NCI-H2227 (cell line): ENCODE results near the gene CSTF2T.
"Not testable (repeated sequence)": the region's sequence is repeated elsewhere in the genome, so short reads cannot be mapped to it uniquely, and the experiment has no call there.

ENCODE experiments used
- DNase-seq: peaks from one replicate; lab custom pipeline; 2025; ENCODE audit not compliant: unreplicated experiment; lab: John Stamatoyannopoulos, UW

The CSTF2T gene

GRCh38 chr10:51699145-51699474 lies 285 bp downstream of the CSTF2T start:
- peak; percentile 41 for DNase-seq

GRCh38 chr10:51698473-51699063 lies 827 bp downstream of the CSTF2T start:
- DNase-seq: no peak

- DNase-seq: no peak
These were observed 3.1 kb downstream of the CSTF2T start for GRCh38 chr10:51696251-51696650.

- DNase-seq: no peak
These were observed 5.2 kb downstream of the CSTF2T start for GRCh38 chr10:51694086-51694768.

GRCh38 chr10:51691135-51691534 lies 8.3 kb downstream of the CSTF2T start:
- DNase-seq: no peak

DNA sequence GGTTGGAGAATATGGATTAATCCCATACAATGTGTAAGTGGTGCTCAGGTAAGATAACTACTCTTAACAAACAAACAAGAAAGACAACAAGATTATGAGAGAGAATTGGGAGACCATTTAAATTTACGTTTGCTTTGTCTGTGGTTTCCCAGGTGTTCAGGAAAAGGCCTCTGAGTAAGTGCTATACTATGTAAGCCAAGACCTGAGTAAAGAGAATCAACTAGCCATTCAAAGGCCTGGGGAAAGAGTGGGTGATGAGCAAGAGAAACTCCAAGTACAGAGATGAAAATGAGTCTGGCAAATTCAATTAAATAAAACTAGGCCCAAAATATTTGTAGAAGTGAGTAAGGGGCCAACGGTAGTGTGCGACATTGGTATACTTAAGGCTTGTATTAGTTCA lies 9.9 kb downstream of the CSTF2T start:
- DNase-seq: no peak

GRCh38 chr10:51688826-51689225 lies 10.6 kb downstream of the CSTF2T start:
- DNase-seq: not testable (repeated sequence)

- no peak for DNase-seq
These were observed 12.1 kb downstream of the CSTF2T start for GRCh38 chr10:51687296-51687695.

DNA sequence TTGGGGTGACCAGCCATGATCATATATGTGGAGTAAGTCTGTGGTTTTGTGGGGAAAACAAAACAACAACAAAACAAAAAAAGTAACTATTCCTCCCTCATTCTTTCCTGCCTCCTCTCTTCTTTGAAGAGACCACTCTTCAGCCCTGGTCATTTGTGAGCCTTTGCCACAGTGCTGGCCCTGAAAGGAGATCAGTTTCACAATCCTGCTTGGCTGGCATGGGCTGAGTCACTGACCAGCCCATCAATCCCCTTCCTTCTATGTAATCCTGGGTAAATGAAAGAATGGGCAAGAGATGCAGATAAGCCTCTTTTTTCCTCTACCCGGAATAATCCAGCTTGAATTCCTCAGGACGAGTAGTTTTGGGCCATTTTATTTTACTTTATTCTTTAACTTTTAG lies 13.6 kb downstream of the CSTF2T start:
- no peak for DNase-seq

GRCh38 chr10:51683031-51683691 lies 16.2 kb downstream of the CSTF2T start:
- DNase-seq: no peak

DNA sequence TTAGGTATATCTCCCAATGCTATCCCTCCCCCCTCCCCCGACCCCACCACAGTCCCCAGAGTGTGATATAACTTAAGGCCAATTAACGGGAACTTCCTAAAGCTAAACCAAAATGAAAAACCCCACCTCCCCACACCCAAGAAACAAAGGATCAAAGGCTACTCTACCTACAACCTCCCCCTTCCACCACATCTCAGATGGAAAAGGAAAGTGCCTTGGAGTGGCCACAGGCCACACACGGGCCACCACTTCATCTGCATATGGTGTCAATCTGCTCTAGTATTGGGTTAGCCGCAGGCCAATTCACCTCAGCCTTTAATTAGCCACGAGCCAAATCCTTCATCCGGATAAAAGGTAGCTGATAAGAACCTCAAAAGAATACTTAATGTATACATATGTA lies 19.6 kb downstream of the CSTF2T start:
- no peak for DNase-seq

DNA sequence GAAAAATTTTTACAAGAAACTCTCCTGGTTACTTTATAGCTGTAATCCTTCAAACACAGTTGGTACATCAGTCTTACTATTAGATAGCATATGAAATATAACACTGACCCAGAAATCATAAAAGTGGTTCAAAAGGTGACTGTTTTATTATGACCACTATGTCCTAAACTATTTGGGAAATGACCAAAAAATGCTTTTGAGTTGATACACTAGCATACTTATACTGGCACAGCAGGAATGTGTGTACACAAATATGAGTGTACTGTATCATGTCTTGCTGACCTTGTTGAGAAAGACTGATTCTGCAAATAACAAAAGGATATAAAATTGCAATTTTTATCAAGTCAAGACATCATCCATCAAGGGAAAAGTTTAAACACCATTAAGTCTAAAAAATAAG lies 24.3 kb downstream of the CSTF2T start:
- no peak for DNase-seq

GRCh38 chr10:51672039-51672535 lies 27.3 kb downstream of the CSTF2T start:
- DNase-seq: no peak

GRCh38 chr10:51669041-51669440 lies 30.4 kb downstream of the CSTF2T start:
- DNase-seq: no peak

- DNase-seq: no peak
These were observed 31.1 kb downstream of the CSTF2T start for GRCh38 chr10:51668336-51668689.

GRCh38 chr10:51667678-51668335 lies 31.6 kb downstream of the CSTF2T start:
- no peak for DNase-seq

- no peak for DNase-seq
These were observed 32.9 kb downstream of the CSTF2T start for GRCh38 chr10:51666456-51666855.

- DNase-seq: no peak
These were observed 36.3 kb downstream of the CSTF2T start for GRCh38 chr10:51663086-51663485.

GRCh38 chr10:51659344-51659743 lies 40.1 kb downstream of the CSTF2T start:
- DNase-seq: no peak

GRCh38 chr10:51658000-51658399 lies 41.4 kb downstream of the CSTF2T start:
- no peak for DNase-seq

DNA sequence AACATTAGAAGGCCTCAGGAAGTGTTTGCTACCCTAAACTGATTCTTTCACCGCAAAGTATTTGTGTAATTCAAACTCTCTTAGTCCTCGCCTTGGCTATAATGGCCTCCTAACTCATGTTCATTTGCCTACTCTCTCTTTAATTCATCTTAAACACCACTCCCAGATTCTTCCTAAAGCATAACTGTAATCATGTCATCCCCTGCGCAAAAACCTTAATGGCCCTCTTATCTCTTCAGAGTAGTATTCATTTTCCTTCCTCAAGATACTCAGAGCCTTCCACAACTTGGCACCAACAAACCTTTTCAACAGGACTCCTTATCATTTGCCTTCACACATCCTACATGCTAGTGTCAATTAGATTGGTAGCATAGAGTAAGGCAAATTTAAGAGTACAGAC lies 42.9 kb downstream of the CSTF2T start:
- DNase-seq: no peak

DNA sequence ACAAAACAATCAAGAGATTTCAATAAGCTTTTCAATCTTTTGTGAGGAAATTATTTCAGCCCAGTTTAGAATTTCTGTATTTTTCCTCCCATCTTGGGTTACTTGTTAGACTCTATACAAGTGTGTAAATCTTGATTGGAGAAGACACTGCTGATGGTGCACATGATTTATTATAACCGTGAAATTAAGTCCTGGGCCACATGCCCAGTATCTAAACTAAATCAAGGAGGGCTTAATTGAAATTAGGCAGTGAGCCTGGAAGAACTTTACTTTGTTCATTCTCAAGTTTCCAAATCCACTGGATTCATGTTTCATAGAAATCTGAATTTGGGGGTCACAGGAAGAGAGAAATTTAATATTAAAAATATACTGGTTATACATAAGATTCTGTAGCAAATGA lies 44.5 kb downstream of the CSTF2T start:
- DNase-seq: no peak
